Left lung (tissue), 10 donors: ENCODE results near the gene LDLRAD3. TPM values are rescaled to one million over a fixed set of nuclear protein-coding genes. Genes with fewer than 3 reads are reported as not detected.

ENCODE experiments used
- ATAC-seq: fragments of 200-7000 bp; cut with Tn5 transposase; one replicate; pipeline ENCODE4 v1.9.1; 2020; ENCODE audit warnings: moderate library complexity
- DNase-seq, 4 donors: peaks; one replicate each; pipeline ENCODE4 v3.0.0-alpha.2; 2013 to 2020
- H3K27ac ChIP-seq, 2 donors: fragments of 200-600 bp; sonication (generic) in 1 of 2; one replicate each; pipeline versions ENCODE4 v1.5.0 to v1.8.0; 2020 to 2021
- H3K27me3 ChIP-seq, 2 donors: fragments of 200-600 bp; sonication (generic) in 1 of 2; one replicate each; pipeline versions ENCODE4 v1.5.0 to v1.8.0; 2020 to 2021
- H3K36me3 ChIP-seq, 2 donors: fragments of 200-600 bp; sonication (generic) in 1 of 2; one replicate each; pipeline versions ENCODE4 v1.5.0 to v1.8.0; 2020 to 2021
- H3K4me1 ChIP-seq, 2 donors: fragments of 200-600 bp; one replicate each; pipeline ENCODE4 v1.8.0; 2021
- H3K4me3 ChIP-seq, 2 donors: fragments of 200-600 bp; sonication (generic) in 1 of 2; one replicate each; pipeline versions ENCODE4 v1.5.0 to v1.8.0; 2020 to 2021; ENCODE audit warnings: mild to moderate bottlenecking in 1 of 2
- H3K9me3 ChIP-seq, 2 donors: fragments of 200-600 bp; sonication (generic) in 1 of 2; one replicate each; pipeline versions ENCODE4 v1.5.0 to v1.8.0; 2020 to 2021
- CTCF ChIP-seq, 2 donors: fragments of 200-600 bp; sonication (generic) in 1 of 2; IDR thresholded peaks; one replicate each; pipeline versions ENCODE4 v1.5.0 to v1.8.0; 2021; ENCODE audit warnings: antibody characterized with exemption in 2 of 2
- intact Hi-C, 2 donors: fragments of 100-400 bp; cut with DNase I; formaldehyde crosslinking; loops; one replicate each; pipeline versions ENCODE4 v1.11.2 to v1.14.2; 2022
- polyA plus RNA-seq, 6 donors: library from polyadenylated mRNA; unstranded; fragments of 120-200 nt; gene quantifications; one replicate each; pipeline ENCODE4 v1.2.1, GENCODE V29; 2013; ENCODE audit not compliant: insufficient read length in 6 of 6
- total RNA-seq, 2 donors: library from RNA; stranded (reverse); fragmentation: NEBNext Ultra II Directional; extraction: Animal tissue kit (Norgen Biotek cat#: 25700); gene quantifications; one replicate each; pipeline ENCODE4 v1.2.1, GENCODE V29; 2021
- donor health status: DM: no; HTN: yes; CAD: no.
- donor health status: DM: no; HTN: no; CAD: no.

The LDLRAD3 gene
- total and polyA plus RNA-seq, 8 donors = 7.1 to 18.2 (median 16.8) TPM

GRCh38 chr11:36201411-36201810 is 257.5 kb downstream of the LDLRAD3 start:
- Histone ChIP-seq H3K4me3 (no peak overlapping the region), H3K27me3 (no peaks in the 10 kb centered on the region), H3K36me3 (no peaks in the 10 kb centered on the region), H3K9me3 (no peaks in the 10 kb centered on the region), H3K4me1 (no peaks in the 10 kb centered on the region), H3K27ac (no peak overlapping the region)
- no peak for TF ChIP-seq CTCF (IDR thresholded peaks at IDR 0.05)
- DNase-seq = no peak
- no peak for ATAC-seq
- intact Hi-C loops = no loop called here

DNA sequence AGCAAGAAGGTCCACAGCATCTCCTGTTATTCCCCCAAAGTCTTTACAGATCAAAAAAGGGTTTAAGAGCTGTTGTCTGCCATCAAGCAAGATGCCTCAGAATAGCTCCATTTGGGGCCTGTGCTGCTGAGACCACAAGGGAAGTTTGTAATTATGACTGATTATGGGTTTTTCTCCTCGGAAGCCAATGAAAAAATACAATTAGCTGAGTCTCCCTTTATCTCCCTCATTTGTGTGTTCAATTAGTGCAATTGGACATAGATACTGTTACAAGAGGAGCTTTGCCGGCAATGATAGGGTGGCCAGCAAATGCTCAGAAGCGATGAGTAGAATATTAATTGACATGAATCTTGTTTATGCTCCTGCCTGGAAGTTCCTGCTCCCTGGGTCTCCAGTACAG is 261.7 kb downstream of the LDLRAD3 start:
- no peak for TF ChIP-seq CTCF (IDR thresholded peaks at IDR 0.05)
- DNase-seq (no peak), ATAC-seq (no peak)
- H3K4me3 ChIP-seq = no peak overlapping the region
- H3K27ac ChIP-seq = no peak overlapping the region
- intact Hi-C loops = no loop called here
- no peaks in the 10 kb centered on the region for H3K4me1 ChIP-seq
- H3K36me3 ChIP-seq = no peaks in the 10 kb centered on the region
- no peaks in the 10 kb centered on the region for H3K9me3 ChIP-seq
- H3K27me3 ChIP-seq = no peaks in the 10 kb centered on the region

DNA sequence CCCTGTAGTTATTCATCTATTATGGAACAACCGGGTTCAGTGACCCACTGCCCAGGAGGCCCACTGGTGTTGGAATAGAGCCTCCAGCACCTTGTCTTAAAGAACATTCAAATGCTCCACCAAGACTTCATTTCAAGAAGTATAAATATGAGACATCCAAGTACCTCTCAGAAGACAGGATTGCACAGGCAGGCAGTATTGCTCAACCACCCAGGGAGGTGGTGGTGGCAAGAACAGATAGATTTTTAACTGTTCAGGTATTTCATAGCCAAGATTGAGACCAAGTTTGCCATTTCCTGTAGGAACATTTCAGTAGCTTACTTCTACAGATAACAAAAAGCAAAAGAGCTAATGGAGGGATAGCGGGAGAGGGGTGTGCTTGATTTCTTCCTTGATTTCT is 266.7 kb downstream of the LDLRAD3 start:
- Histone ChIP-seq H3K27me3 (no peaks in the 10 kb centered on the region), H3K9me3 (no peaks in the 10 kb centered on the region), H3K36me3 (no peaks in the 10 kb centered on the region), H3K4me1 (no peaks in the 10 kb centered on the region), H3K27ac (no peak overlapping the region), H3K4me3 (no peak overlapping the region)
- no peak for TF ChIP-seq CTCF (IDR thresholded peaks at IDR 0.05)
- intact Hi-C loops = no loop called here
- ATAC-seq (peak; percentile 74), DNase-seq (no peak)

- no peaks in the 10 kb centered on the region for H3K27me3 ChIP-seq
- no peak for TF ChIP-seq CTCF (IDR thresholded peaks at IDR 0.05)
- DNase-seq (peak in 2 of 4 donors; percentile 12 to 36), ATAC-seq (no peak)
- H3K4me3 ChIP-seq = no peak overlapping the region
- no peak overlapping the region for H3K27ac ChIP-seq
- no peaks in the 10 kb centered on the region for H3K4me1 ChIP-seq
- no peaks in the 10 kb centered on the region for H3K9me3 ChIP-seq
- intact Hi-C loops = no loop called here
- H3K36me3 ChIP-seq = no peaks in the 10 kb centered on the region
Observed at GRCh38 chr11:36211761-36212430, 268.0 kb downstream of the LDLRAD3 start.

DNA sequence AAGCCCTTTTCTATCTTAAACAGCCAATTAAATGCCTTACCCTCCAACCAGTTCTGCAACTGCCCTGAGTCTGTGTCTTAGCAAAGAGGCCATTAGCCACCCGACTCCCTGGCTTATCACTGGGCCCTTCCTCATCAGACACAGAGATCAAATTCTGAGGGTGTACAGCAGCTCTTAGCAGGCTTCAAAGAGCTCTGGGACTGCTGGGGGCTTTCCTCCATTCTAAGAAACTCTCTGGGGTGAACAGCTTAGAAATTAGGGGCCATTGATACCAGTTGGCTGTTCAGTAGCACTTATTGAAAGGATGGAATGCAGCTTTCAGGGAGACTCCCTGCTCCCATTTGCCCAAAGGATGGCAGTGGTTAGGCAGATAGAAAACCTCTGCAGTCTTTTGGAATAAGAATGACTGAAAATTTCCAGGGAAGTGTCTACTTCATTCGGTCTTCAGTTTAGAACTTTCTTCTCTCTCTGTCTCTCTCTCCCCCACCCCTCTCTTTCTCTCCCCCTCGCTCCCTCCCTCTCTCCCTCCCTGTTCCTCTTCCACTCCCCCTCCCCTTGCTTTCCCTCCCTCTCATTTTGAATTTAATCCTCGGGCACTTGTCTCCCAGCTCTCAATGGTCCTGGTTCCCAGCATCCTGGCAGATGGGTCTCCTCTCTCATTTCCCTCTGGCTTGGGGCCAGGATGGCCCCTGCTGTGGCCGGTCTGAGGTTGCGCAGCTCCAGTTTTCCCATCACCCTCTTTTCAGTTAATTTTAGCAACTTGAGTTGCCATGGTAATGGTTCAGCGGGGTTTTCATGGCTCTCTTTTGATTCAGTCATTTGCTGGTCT is 268.9 kb downstream of the LDLRAD3 start:
- ATAC-seq (no peak), DNase-seq (peak in 2 of 4 donors; percentile 35 to 68)
- Histone ChIP-seq H3K9me3 (no peaks in the 10 kb centered on the region), H3K4me3 (no peak overlapping the region), H3K27me3 (no peaks in the 10 kb centered on the region), H3K36me3 (no peaks in the 10 kb centered on the region), H3K4me1 (no peaks in the 10 kb centered on the region), H3K27ac (no peak overlapping the region)
- TF ChIP-seq CTCF (IDR thresholded peaks at IDR 0.05) = no peak
- intact Hi-C loops = no loop called here
